BE2C (cell line): ENCODE data around the gene SPATA6L.

Source experiments
- DNase-seq: peaks from one replicate; pipeline ENCODE4 v3.0.0-alpha.2; 2020
- H3K27me3 ChIP-seq: fragments of 250-450 bp; sonication (Bioruptor Pico); 2 replicates; pipeline ENCODE4 v1.5.1; 2020; ENCODE audit warnings: mild to moderate bottlenecking
- H3K36me3 ChIP-seq: fragments of 250-450 bp; sonication (Bioruptor Pico); 2 replicates; pipeline ENCODE4 v1.5.1; 2020; ENCODE audit warnings: mild to moderate bottlenecking
- H3K4me1 ChIP-seq: fragments of 250-450 bp; sonication (Bioruptor Pico); 2 replicates; pipeline ENCODE4 v1.5.1; 2020
- H3K4me3 ChIP-seq: 2 replicates; pipeline ENCODE4 v1.5.1; 2011; ENCODE audit warnings: low read depth, low read length
- H3K9me3 ChIP-seq: fragments of 250-450 bp; sonication (Bioruptor Pico); 2 replicates; pipeline ENCODE4 v1.5.1; 2020
- TF ChIP-seq, protein P1 (sequence below): IDR thresholded peaks from 2 replicates; pipeline ENCODE4 v1.5.1; 2012; ENCODE audit warnings: mild to moderate bottlenecking, low read depth, low read length

SPATA6L gene

GRCh38 chr9:4674783-4675182 is 8.5 kb upstream of the SPATA6L start:
- DNase-seq: no peak
- Histone ChIP-seq H3K4me3 (no peak overlapping the region), H3K36me3 (no peaks in the 10 kb centered on the region), H3K9me3 (no peaks in the 10 kb centered on the region), H3K27me3 (no peaks in the 10 kb centered on the region), H3K4me1 (no peaks in the 10 kb centered on the region; the same call in 1 of the 2 replicates)
- TF ChIP-seq, protein P1, sequence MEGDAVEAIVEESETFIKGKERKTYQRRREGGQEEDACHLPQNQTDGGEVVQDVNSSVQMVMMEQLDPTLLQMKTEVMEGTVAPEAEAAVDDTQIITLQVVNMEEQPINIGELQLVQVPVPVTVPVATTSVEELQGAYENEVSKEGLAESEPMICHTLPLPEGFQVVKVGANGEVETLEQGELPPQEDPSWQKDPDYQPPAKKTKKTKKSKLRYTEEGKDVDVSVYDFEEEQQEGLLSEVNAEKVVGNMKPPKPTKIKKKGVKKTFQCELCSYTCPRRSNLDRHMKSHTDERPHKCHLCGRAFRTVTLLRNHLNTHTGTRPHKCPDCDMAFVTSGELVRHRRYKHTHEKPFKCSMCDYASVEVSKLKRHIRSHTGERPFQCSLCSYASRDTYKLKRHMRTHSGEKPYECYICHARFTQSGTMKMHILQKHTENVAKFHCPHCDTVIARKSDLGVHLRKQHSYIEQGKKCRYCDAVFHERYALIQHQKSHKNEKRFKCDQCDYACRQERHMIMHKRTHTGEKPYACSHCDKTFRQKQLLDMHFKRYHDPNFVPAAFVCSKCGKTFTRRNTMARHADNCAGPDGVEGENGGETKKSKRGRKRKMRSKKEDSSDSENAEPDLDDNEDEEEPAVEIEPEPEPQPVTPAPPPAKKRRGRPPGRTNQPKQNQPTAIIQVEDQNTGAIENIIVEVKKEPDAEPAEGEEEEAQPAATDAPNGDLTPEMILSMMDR: no peak

- no peak for DNase-seq
- no peaks in the 10 kb centered on the region for H3K36me3 ChIP-seq
Measured at GRCh38 chr9:4671737-4672136, 5.5 kb upstream of the SPATA6L start.

DNA sequence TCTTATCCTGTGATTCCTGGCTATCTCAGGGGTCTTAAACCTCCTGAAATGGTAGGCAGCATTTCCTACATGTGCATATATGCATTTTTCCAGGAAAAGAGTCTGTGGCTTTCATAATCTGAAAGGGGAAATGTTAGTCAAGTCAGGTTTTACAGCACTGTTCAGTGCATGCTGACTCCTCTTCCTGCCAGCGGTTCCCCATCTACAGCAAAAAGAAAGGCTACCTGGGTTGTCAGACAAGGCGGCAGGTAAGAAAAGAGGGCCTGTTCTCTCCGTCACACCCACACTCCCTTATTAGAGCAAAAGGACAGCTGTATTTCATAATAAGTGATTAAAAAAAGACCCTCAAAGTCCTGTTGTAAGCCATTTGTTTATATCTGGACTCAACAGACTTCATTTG is 4.3 kb upstream of the SPATA6L start:
- TF ChIP-seq, protein P1: no peak
- H3K4me3 ChIP-seq: no peak overlapping the region
- DNase-seq: no peak

More at GRCh38 chr9:4671737-4672136, 5.5 kb upstream of the SPATA6L start:
- no peaks in the 10 kb centered on the region; the same call in 1 of the 2 replicates for H3K4me1 ChIP-seq
- H3K27me3 ChIP-seq: 0 out of 2 replicates have a peak, but pooled peaks cover 3% of the 10 kb centered on the region
- no peak overlapping the region for H3K4me3 ChIP-seq
- TF ChIP-seq, protein P1: no peak
- H3K9me3 ChIP-seq: no peaks in the 10 kb centered on the region; the same call in 1 of the 2 replicates

GRCh38 chr9:4669890-4670289 is 3.6 kb upstream of the SPATA6L start:
- Histone ChIP-seq H3K4me1 (no peaks in the 10 kb centered on the region; the same call in 1 of the 2 replicates), H3K27me3 (0 out of 2 replicates have a peak, but pooled peaks cover 3% of the 10 kb centered on the region), H3K4me3 (no peak overlapping the region), H3K36me3 (no peaks in the 10 kb centered on the region), H3K9me3 (no peaks in the 10 kb centered on the region; the same call in 1 of the 2 replicates)
- DNase-seq: no peak
- TF ChIP-seq, protein P1: no peak

More for the DNA sequence above, 4.3 kb upstream of the SPATA6L start:
- no peaks in the 10 kb centered on the region; the same call in 1 of the 2 replicates for H3K9me3 ChIP-seq
- H3K36me3 ChIP-seq: no peaks in the 10 kb centered on the region
- H3K4me1 ChIP-seq: no peaks in the 10 kb centered on the region; the same call in 1 of the 2 replicates
- H3K27me3 ChIP-seq: 0 out of 2 replicates have a peak, but pooled peaks cover 3% of the 10 kb centered on the region

GRCh38 chr9:4668604-4669003 is 2.3 kb upstream of the SPATA6L start:
- no peaks in the 10 kb centered on the region; the same call in 1 of the 2 replicates for H3K9me3 ChIP-seq
- TF ChIP-seq, protein P1: no peak
- no peaks in the 10 kb centered on the region for H3K36me3 ChIP-seq
- 0 out of 2 replicates have a peak, but pooled peaks cover 3% of the 10 kb centered on the region for H3K27me3 ChIP-seq
- DNase-seq: no peak
- H3K4me3 ChIP-seq: no peak overlapping the region
- no peaks in the 10 kb centered on the region; the same call in 1 of the 2 replicates for H3K4me1 ChIP-seq

DNA sequence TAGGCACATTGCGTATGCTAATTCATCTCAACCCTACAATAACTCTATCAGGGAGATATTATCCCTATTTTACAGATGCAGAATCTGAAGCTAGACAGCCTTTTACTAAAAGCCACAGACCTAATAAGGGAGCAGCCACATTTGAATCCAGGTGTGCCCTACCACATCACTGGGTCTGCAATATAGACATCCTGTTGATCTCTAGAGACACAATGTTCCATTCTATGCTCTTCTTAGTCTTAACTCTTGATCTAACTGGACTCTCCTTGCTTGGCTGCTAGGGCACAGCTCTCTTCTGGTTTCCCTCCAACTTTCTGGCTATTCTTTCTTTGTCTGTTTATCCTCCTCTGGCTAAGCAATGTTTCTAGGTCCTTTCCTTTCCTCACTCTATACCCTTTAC is 1.4 kb upstream of the SPATA6L start:
- Histone ChIP-seq H3K36me3 (no peaks in the 10 kb centered on the region), H3K4me1 (no peaks in the 10 kb centered on the region; the same call in 1 of the 2 replicates), H3K4me3 (no peak overlapping the region), H3K9me3 (no peaks in the 10 kb centered on the region; the same call in 1 of the 2 replicates), H3K27me3 (0 out of 2 replicates have a peak, but pooled peaks cover 3% of the 10 kb centered on the region)
- DNase-seq: no peak
- TF ChIP-seq, protein P1: no peak
